GM19043 (cell line): Measurements from ENCODE around the gene TBK1.

Experiments used
- ATAC-seq: cut with Tn5 transposase; IDR thresholded peaks from one replicate; pipeline ENCODE4 v1.9.1; 2021; ENCODE audit warnings: low read depth; ENCODE audit not compliant: unreplicated experiment

Gene TBK1

GRCh38 chr12:64450711-64451486 is 1.0 kb upstream of the TBK1 start:
- ATAC-seq = no peak

GRCh38 chr12:64452559-64453329 is 824 bp downstream of the TBK1 start:
- no peak for ATAC-seq

GRCh38 chr12:64455506-64455905 is 3.6 kb downstream of the TBK1 start:
- no peak for ATAC-seq

- ATAC-seq = no peak
These were observed 4.2 kb downstream of the TBK1 start for GRCh38 chr12:64456119-64456518.

- ATAC-seq = no peak
These were observed 5.1 kb downstream of the TBK1 start for GRCh38 chr12:64457032-64457431.

- ATAC-seq = no peak
These were observed 5.5 kb downstream of the TBK1 start for GRCh38 chr12:64457466-64457865.

GRCh38 chr12:64457923-64458322 is 6.0 kb downstream of the TBK1 start:
- ATAC-seq = no peak

- ATAC-seq = peak; percentile 49
These were observed 7.5 kb downstream of the TBK1 start for GRCh38 chr12:64459394-64459891.

GRCh38 chr12:64461634-64462414 is 9.9 kb downstream of the TBK1 start:
- ATAC-seq = no peak

- ATAC-seq = no peak
These were observed 14.3 kb downstream of the TBK1 start for GRCh38 chr12:64466178-64466577.

GRCh38 chr12:64468966-64469365 is 17.0 kb downstream of the TBK1 start:
- no peak for ATAC-seq

- ATAC-seq = no peak
These were observed 17.7 kb downstream of the TBK1 start for GRCh38 chr12:64469455-64470142.

GRCh38 chr12:64470495-64470894 is 18.6 kb downstream of the TBK1 start:
- no peak for ATAC-seq

- ATAC-seq = no peak
These were observed 21.3 kb downstream of the TBK1 start for GRCh38 chr12:64473176-64473575.

- no peak for ATAC-seq
These were observed 23.6 kb downstream of the TBK1 start for GRCh38 chr12:64475518-64475917.

- ATAC-seq = no peak
These were observed 24.9 kb downstream of the TBK1 start for GRCh38 chr12:64476844-64477243.

- ATAC-seq = no peak
These were observed 26.7 kb downstream of the TBK1 start for GRCh38 chr12:64478661-64479060.

- ATAC-seq = no peak
These were observed 28.2 kb downstream of the TBK1 start for GRCh38 chr12:64480148-64480547.

GRCh38 chr12:64486657-64487056 is 34.7 kb downstream of the TBK1 start:
- no peak for ATAC-seq

GRCh38 chr12:64491718-64492117 is 39.8 kb downstream of the TBK1 start:
- ATAC-seq = no peak
